COLO668 (cell line): ENCODE data around the gene CEP170B.
"Not testable (repeated sequence)": the region's sequence is repeated elsewhere in the genome, so short reads cannot be mapped to it uniquely, and the experiment has no call there.

ENCODE experiments used
- DNase-seq: peaks from one replicate; lab custom pipeline; 2025; ENCODE audit not compliant: unreplicated experiment; lab: John Stamatoyannopoulos, UW

CEP170B gene

GRCh38 chr14:104865081-104865630, at the start of gene CEP170B:
Gene CEP170B, plus strand, starts transcription at chr14:104865268. Its CDS starts 3,183 bp downstream, at chr14:104868451.
- peak; percentile 89 for DNase-seq

DNA sequence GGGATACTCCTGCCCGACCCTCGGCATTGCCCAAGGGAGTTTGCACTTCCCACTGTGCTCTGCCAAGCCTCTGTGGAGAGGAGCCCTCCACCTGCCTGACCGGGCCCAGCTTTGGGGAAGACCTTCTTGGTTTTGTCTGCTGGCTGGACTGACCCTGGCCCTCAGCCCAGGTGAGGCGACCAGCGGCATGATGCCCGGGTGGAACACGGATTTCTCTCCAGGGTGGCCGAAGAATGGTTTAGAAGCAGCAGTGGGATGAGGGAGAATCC, 48.5 kb upstream of the CEP170B start:
- no peak for DNase-seq

GRCh38 chr14:104817930-104818713, 46.9 kb upstream of the CEP170B start:
- DNase-seq: no peak

DNA sequence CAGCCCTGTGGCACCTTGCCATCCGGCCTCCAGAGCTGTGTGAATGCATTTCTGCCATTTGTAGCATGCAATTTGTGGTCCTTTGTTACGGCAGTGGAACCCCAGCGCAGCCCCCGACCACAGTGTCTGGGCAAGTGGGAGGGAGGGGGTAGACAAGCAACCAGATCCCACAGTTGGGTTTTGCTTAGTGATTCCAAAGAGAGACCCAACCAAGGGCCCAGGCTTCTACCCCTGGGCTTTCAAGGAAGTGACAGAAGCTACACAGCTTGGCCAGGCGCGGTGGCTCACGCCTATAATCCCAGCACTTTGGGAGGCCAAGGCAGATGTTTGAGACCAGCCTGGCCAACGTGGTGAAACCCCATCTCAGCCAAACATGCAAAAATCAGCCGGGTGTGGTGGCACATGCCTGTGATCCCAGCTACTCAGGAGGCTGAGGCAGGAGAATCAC, 46.3 kb upstream of the CEP170B start:
- no peak for DNase-seq

DNA sequence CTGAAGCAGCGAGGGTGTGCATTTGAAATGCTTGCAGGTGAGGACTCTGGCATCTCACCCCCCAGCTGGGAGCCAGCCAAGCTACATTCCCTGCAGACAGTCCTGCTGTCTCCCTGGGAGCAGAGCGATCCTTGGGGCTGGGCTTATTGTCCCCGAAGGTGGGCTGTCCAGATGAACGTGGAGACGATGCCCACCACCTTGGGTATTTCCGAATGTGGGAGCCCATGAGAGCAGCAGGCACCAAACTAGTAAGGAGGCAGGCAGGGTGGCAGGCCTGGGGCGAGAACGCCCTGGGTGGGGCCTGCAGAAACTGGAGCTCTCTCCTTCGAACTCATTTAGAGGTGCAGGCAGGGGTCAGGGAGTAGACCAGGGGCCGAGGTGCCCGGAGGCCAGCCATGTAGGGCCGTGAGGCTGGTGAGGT, 45.7 kb upstream of the CEP170B start:
- no peak for DNase-seq

GRCh38 chr14:104820669-104821228, 44.3 kb upstream of the CEP170B start:
- peak; percentile 66 for DNase-seq

DNA sequence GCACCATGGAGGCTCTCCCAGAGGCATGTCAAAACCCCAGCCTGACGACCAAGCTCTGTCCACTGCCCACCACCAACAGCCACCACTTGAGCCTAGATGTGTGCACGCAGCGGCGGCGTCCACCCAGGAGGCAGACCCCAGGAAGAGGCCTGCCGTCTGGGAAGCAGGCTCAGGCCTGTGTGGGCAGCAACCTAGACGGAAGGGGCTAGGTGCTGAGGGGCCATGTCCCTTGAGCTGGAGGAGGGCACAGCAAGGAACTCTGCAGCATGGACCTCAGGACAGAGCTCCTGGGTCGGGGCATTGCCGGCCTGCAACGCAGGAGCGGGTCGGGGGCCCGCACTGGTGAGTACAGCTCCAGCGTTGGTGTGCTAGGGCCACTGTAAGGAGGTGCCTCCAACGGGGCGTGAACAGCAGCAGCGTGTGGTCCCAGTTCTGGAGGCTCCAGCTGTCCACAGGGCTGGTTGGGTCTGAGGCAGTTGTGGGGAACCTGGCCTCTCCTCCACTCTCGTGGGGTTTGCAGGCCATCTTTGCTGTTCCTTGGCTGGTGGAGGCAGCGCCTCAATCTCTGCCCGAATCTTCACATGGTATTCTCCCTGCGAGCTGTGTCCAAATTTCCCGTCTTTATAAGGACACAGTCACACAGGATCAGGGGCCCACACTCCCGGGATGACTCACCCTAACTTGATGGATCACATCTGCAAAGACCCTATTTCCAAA, 43.7 kb upstream of the CEP170B start:
- DNase-seq: no peak

- no peak for DNase-seq
Observed at GRCh38 chr14:104821971-104822608, 43.0 kb upstream of the CEP170B start.

- no peak for DNase-seq
Observed at GRCh38 chr14:104822821-104823615, 42.0 kb upstream of the CEP170B start.

GRCh38 chr14:104824353-104824997, 40.6 kb upstream of the CEP170B start:
- DNase-seq: no peak

DNA sequence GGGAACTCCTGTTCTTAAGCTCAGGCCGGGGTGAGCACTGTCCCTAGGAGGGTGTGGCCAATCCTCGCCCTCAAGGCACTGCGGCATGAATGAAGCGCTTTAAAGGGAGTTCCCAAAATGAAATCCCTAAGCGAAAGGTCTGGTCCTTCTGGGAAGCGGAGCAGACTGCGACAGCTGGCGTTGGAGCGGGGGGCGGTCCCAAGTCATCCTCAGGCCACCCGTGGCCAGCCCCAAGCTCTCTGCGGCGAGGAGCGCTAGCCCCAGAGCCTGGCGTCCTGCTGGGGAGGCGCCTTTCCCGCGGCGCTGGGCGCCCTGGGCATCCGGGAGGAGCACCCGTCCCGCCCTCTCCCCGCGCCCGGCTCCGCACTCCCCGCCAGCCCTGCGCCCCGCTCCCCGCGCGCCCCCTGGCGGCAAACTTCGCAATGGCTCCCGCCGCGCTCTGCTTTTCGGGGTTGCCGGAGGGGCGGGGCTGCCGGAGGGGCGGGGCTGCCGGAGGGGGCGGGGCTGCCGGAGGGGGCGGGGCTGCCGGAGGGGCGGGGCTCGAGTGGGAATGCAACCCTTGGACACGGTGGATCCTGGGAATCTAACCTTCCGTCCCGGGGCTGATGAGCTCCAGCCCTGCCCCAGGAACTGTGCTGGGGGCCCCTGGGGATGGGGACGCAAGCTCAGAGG, 38.7 kb upstream of the CEP170B start:
- DNase-seq: peak; percentile 89

- DNase-seq: no peak
Observed at GRCh38 chr14:104826861-104827176, 38.2 kb upstream of the CEP170B start.

DNA sequence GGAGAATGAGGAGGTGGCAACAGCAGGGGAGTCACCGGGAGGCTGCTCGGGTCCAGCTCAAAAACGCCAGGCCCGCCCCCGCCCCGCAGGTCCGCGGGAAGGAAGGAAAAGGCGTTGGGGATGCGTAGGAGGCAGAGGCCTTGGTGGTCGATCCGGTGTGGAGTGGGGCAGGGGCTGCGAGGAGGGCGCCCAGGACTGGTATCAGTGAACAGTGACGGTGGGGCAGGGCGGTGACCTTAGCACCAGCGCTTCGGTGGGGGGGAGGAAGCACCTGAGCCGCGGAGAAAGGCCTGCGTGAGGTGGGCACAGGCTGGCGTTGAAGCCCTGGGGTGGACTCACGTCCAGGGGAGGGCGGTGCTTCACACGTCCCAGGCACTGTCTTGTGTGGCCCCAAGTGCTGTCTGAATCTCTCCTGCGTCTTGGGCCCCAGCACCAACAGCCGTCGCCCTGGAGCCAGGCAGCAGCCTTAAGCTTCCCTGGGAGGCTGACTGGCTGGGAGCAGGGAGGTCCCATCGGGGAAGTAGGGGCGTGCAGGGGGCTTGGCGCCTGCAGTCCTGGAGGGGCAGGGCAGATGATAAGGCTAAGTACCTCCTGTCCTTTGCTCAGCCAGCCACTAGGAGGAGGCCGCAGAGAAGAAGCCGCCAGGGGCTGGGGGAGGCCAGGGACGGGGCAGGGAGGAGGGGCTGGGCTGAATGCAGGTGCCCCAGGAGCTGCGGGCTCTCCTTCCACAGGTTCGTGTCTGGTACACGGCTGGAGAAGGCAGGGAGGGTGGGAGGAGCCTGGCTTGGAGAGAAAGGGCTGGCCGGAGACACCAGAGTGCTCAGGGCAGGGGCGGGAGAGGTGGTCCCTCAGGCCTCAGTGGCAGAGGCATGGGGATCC, 37.7 kb upstream of the CEP170B start:
- peak; percentile 64 for DNase-seq

DNA sequence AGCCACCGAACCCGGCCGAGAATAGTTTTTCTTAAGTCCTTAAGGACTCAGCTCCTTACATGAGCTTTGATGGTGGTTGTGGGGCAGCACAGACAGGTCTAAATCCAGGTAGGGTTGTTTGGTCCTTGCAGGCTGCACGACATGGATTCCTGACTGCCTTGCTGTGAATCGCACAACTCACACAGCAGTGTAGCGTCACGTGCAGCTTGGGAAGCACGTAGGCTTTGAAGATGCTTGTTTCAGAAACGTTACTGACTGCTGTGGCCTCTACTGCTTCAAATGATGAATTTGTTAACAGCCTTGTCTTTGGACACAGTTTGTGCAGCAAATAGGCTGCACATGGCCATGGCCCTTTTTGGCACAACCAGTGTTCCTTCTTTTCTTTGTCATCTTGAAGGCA, 34.3 kb upstream of the CEP170B start:
- no peak for DNase-seq

GRCh38 chr14:104836171-104836935, 28.7 kb upstream of the CEP170B start:
- not testable (repeated sequence) for DNase-seq

GRCh38 chr14:104841730-104842129, 23.3 kb upstream of the CEP170B start:
- DNase-seq: no peak

GRCh38 chr14:104843006-104843405, 22.1 kb upstream of the CEP170B start:
- DNase-seq: no peak
